Colonic mucosa (tissue), 4 donors: ENCODE measurements around the gene RUNX2. TPM values are rescaled to one million over a fixed set of nuclear protein-coding genes. Genes with fewer than 3 reads are reported as not detected.

Experiments
- DNase-seq: peaks from one replicate; pipeline ENCODE4 v3.0.0-alpha.2; 2020
- H3K27ac ChIP-seq: fragments of 200-600 bp; one replicate; pipeline ENCODE4 v1.8.0; 2021
- H3K27me3 ChIP-seq: fragments of 200-600 bp; one replicate; pipeline ENCODE4 v1.8.0; 2021
- H3K36me3 ChIP-seq: fragments of 200-600 bp; one replicate; pipeline ENCODE4 v1.8.0; 2021
- H3K4me1 ChIP-seq: fragments of 200-600 bp; one replicate; pipeline ENCODE4 v1.8.0; 2021; ENCODE audit warnings: mild to moderate bottlenecking
- H3K4me3 ChIP-seq: fragments of 200-600 bp; one replicate; pipeline ENCODE4 v1.8.0; 2021
- H3K9ac ChIP-seq, 2 donors: one replicate each; pipeline ENCODE4 v1.7.0; 2013; ENCODE audit warnings: control low read depth in 2 of 2, low read depth in 2 of 2, low read length in 2 of 2
- H3K9me3 ChIP-seq: fragments of 200-600 bp; one replicate; pipeline ENCODE4 v1.8.0; 2021
- CTCF ChIP-seq: fragments of 200-600 bp; IDR thresholded peaks from one replicate; pipeline ENCODE4 v1.8.0; 2022; ENCODE audit warnings: antibody characterized with exemption, mild to moderate bottlenecking
- intact Hi-C: fragments of 100-400 bp; cut with DNase I; formaldehyde crosslinking; loops from one replicate; pipeline ENCODE4 v1.14.1; 2022
- total RNA-seq, 2 donors: library from RNA; stranded (reverse); fragmentation: NEBNext Ultra II Directional in 1 of 2; extraction: Animal tissue kit (Norgen Biotek cat#: 25700) in 1 of 2; gene quantifications; one replicate each; pipeline ENCODE4 v1.2.1, GENCODE V29; 2021
- donor health status: healthy.
- donor health status: DM: no; HTN: no; CAD: no.
- donor health status: DM: no; HTN: no; CAD: no.

RUNX2 gene
- total RNA-seq, 2 donors from 2014 or later = 1.7 to 2.6 TPM

- Histone ChIP-seq H3K27ac (no peak overlapping the region), H3K36me3 (no peaks in the 10 kb centered on the region), H3K9ac (no peak overlapping the region), H3K27me3 (no peaks in the 10 kb centered on the region), H3K4me3 (no peak overlapping the region), H3K4me1 (no peaks in the 10 kb centered on the region), H3K9me3 (no peaks in the 10 kb centered on the region)
- no peak for TF ChIP-seq CTCF
- DNase-seq = no peak
- intact Hi-C loops = no loop called here
These were observed 377.2 kb downstream of the RUNX2 start for GRCh38 chr6:45705137-45705855.

- no peak for TF ChIP-seq CTCF
- Histone ChIP-seq H3K9me3 (no peaks in the 10 kb centered on the region), H3K4me1 (no peaks in the 10 kb centered on the region), H3K36me3 (no peaks in the 10 kb centered on the region), H3K4me3 (no peak overlapping the region), H3K9ac (no peak overlapping the region), H3K27me3 (no peaks in the 10 kb centered on the region), H3K27ac (no peak overlapping the region)
- intact Hi-C loops = no loop called here
- no peak for DNase-seq
These were observed 378.2 kb downstream of the RUNX2 start for GRCh38 chr6:45706319-45706718.

- no peak for TF ChIP-seq CTCF
- Histone ChIP-seq H3K9ac (no peak overlapping the region), H3K27ac (no peak overlapping the region), H3K27me3 (no peaks in the 10 kb centered on the region), H3K4me1 (no peaks in the 10 kb centered on the region), H3K9me3 (no peaks in the 10 kb centered on the region), H3K4me3 (no peak overlapping the region), H3K36me3 (no peaks in the 10 kb centered on the region)
- intact Hi-C loops = no loop called here
- no peak for DNase-seq
These were observed 379.0 kb downstream of the RUNX2 start for GRCh38 chr6:45707176-45707575.

- Histone ChIP-seq H3K4me3 (no peak overlapping the region), H3K27ac (no peak overlapping the region), H3K27me3 (no peaks in the 10 kb centered on the region), H3K4me1 (no peaks in the 10 kb centered on the region), H3K36me3 (no peaks in the 10 kb centered on the region), H3K9ac (no peak overlapping the region), H3K9me3 (no peaks in the 10 kb centered on the region)
- intact Hi-C loops = loop anchor here (5.0 to 10.0 kb wide), 3 partner anchors 292 to 1235 kb away; no protein-coding TSS in a partner anchor
- no peak for DNase-seq
- TF ChIP-seq CTCF = no peak
These were observed 381.7 kb downstream of the RUNX2 start for GRCh38 chr6:45709781-45710220.

- Histone ChIP-seq H3K9ac (no peak overlapping the region), H3K27me3 (no peaks in the 10 kb centered on the region), H3K27ac (no peak overlapping the region), H3K4me1 (no peaks in the 10 kb centered on the region), H3K36me3 (no peaks in the 10 kb centered on the region), H3K4me3 (no peak overlapping the region), H3K9me3 (no peaks in the 10 kb centered on the region)
- intact Hi-C loops = loop anchor here (5.0 to 10.0 kb wide), 3 partner anchors 293 to 1236 kb away; no protein-coding TSS in a partner anchor
- no peak for DNase-seq
- no peak for TF ChIP-seq CTCF
These were observed 382.2 kb downstream of the RUNX2 start for GRCh38 chr6:45710304-45710821.
